GM04503 (cell line): ENCODE results near the gene IL1RAP.
"Not testable (repeated sequence)": the region's sequence is repeated elsewhere in the genome, so short reads cannot be mapped to it uniquely, and the experiment has no call there.

Source experiments
- DNase-seq: peaks from one replicate; pipeline ENCODE4 v3.0.0-alpha.2; 2012; ENCODE audit warnings: low read depth

The IL1RAP gene

GRCh38 chr3:190512666-190513065 lies 1.2 kb upstream of the IL1RAP start:
- no peak for DNase-seq

- DNase-seq = peak; percentile 21
Observed at GRCh38 chr3:190514413-190515153, 698 bp downstream of the IL1RAP start.

GRCh38 chr3:190516416-190516815 lies 2.5 kb downstream of the IL1RAP start:
- no peak for DNase-seq

GRCh38 chr3:190517687-190518086 lies 3.8 kb downstream of the IL1RAP start:
- peak; percentile 20 for DNase-seq

- DNase-seq = not testable (repeated sequence)
Observed at GRCh38 chr3:190518531-190518930, 4.6 kb downstream of the IL1RAP start.

- no peak for DNase-seq
Observed at GRCh38 chr3:190519886-190520285, 6.0 kb downstream of the IL1RAP start.

- DNase-seq = no peak
Observed at GRCh38 chr3:190521998-190522397, 8.1 kb downstream of the IL1RAP start.

GRCh38 chr3:190522621-190523222 lies 8.8 kb downstream of the IL1RAP start:
- DNase-seq = no peak

GRCh38 chr3:190524942-190525341 lies 11.1 kb downstream of the IL1RAP start:
- DNase-seq = no peak

- DNase-seq = no peak
Observed at GRCh38 chr3:190525634-190526033, 11.7 kb downstream of the IL1RAP start.

- DNase-seq = peak; percentile 42
Observed at GRCh38 chr3:190526787-190527762, 13.2 kb downstream of the IL1RAP start.

- no peak for DNase-seq
Observed at GRCh38 chr3:190528706-190529105, 14.8 kb downstream of the IL1RAP start.

GRCh38 chr3:190531406-190531805 lies 17.5 kb downstream of the IL1RAP start:
- no peak for DNase-seq

GRCh38 chr3:190532731-190533203 lies 18.9 kb downstream of the IL1RAP start:
- DNase-seq = no peak

GRCh38 chr3:190533511-190534281 lies 19.8 kb downstream of the IL1RAP start:
- DNase-seq = peak; percentile 98

GRCh38 chr3:190534386-190534785 lies 20.5 kb downstream of the IL1RAP start:
- no peak for DNase-seq

GRCh38 chr3:190534986-190535385 lies 21.1 kb downstream of the IL1RAP start:
- DNase-seq = no peak

- DNase-seq = no peak
Observed at GRCh38 chr3:190537146-190537545, 23.3 kb downstream of the IL1RAP start.

- no peak for DNase-seq
Observed at GRCh38 chr3:190538288-190538687, 24.4 kb downstream of the IL1RAP start.

- no peak for DNase-seq
Observed at GRCh38 chr3:190539526-190539925, 25.6 kb downstream of the IL1RAP start.

- DNase-seq = no peak
Observed at GRCh38 chr3:190541008-190541407, 27.1 kb downstream of the IL1RAP start.

- DNase-seq = no peak
Observed at GRCh38 chr3:190541560-190541959, 27.7 kb downstream of the IL1RAP start.
